GM18951 (cell line): ENCODE data around the gene B3GNT9.
A peak's percentile ranks its signal among the peaks of the same experiment; 100 is the strongest.

Experiments
- POLR2A ChIP-seq: IDR thresholded peaks from 4 replicates; pipeline ENCODE4 v1.6.1; 2011; ENCODE audit warnings: mild to moderate bottlenecking; ENCODE audit not compliant: insufficient read length, insufficient read depth; ENCODE audit errors: extremely low read depth
- in situ Hi-C: fragments of 300-500 bp; cut with MboI; formaldehyde crosslinking; loops from one replicate; pipeline ENCODE4 v1.12.0; 2022; ENCODE audit warnings: low sequenced_read_pairs, mixed read lengths, inconsistent platforms; ENCODE audit not compliant: unreplicated experiment

The B3GNT9 gene

GRCh38 chr16:67169642-67170167, 18.9 kb upstream of the B3GNT9 start:
- no peak for TF ChIP-seq POLR2A
- in situ Hi-C loops, result no loop called here

- no peak for TF ChIP-seq POLR2A
- in situ Hi-C loops, result no loop called here
These were observed 18.2 kb upstream of the B3GNT9 start for GRCh38 chr16:67169011-67169451.

GRCh38 chr16:67167588-67167987, 16.8 kb upstream of the B3GNT9 start:
- in situ Hi-C loops, result no loop called here
- TF ChIP-seq POLR2A, result no peak

GRCh38 chr16:67166598-67167168, 15.9 kb upstream of the B3GNT9 start:
- in situ Hi-C loops, result no loop called here
- TF ChIP-seq POLR2A, result no peak

- no peak for TF ChIP-seq POLR2A
- in situ Hi-C loops, result no loop called here
These were observed 15.3 kb upstream of the B3GNT9 start for GRCh38 chr16:67166110-67166547.

- TF ChIP-seq POLR2A, result no peak
- in situ Hi-C loops, result no loop called here
These were observed 14.6 kb upstream of the B3GNT9 start for GRCh38 chr16:67165121-67166078.

GRCh38 chr16:67164599-67165061, 13.8 kb upstream of the B3GNT9 start, which contains the start of gene HSF4:
Gene HSF4 (plus strand): TSS chr16:67164745. CDS start chr16:67164812, 67 bp downstream.
- in situ Hi-C loops, result no loop called here
- no peak for TF ChIP-seq POLR2A

GRCh38 chr16:67163999-67164558, 13.3 kb upstream of the B3GNT9 start:
- TF ChIP-seq POLR2A, result no peak
- in situ Hi-C loops, result no loop called here

- TF ChIP-seq POLR2A, result no peak
- in situ Hi-C loops, result no loop called here
These were observed 12.6 kb upstream of the B3GNT9 start for GRCh38 chr16:67163164-67163998.

GRCh38 chr16:67162506-67163163, 11.8 kb upstream of the B3GNT9 start:
- no peak for TF ChIP-seq POLR2A
- in situ Hi-C loops, result no loop called here

GRCh38 chr16:67161595-67162058, 10.8 kb upstream of the B3GNT9 start:
- no peak for TF ChIP-seq POLR2A
- in situ Hi-C loops, result no loop called here

- in situ Hi-C loops, result no loop called here
- peak; percentile 38 for TF ChIP-seq POLR2A
These were observed 8.1 kb upstream of the B3GNT9 start for GRCh38 chr16:67158637-67159600.
